ENCODE data around the gene RCOR2. TPM values are rescaled to one million over a fixed set of nuclear protein-coding genes. Genes with fewer than 3 reads are reported as not detected.
A peak's percentile ranks its signal among the peaks of the same experiment; 100 is the strongest.

The RCOR2 gene
- total and polyA plus RNA-seq, 2 of the 13 experiments (the other 11 are each of a cell fraction or from before 2014, with no cell fraction given): 8.3 to 8.5 TPM

DNA sequence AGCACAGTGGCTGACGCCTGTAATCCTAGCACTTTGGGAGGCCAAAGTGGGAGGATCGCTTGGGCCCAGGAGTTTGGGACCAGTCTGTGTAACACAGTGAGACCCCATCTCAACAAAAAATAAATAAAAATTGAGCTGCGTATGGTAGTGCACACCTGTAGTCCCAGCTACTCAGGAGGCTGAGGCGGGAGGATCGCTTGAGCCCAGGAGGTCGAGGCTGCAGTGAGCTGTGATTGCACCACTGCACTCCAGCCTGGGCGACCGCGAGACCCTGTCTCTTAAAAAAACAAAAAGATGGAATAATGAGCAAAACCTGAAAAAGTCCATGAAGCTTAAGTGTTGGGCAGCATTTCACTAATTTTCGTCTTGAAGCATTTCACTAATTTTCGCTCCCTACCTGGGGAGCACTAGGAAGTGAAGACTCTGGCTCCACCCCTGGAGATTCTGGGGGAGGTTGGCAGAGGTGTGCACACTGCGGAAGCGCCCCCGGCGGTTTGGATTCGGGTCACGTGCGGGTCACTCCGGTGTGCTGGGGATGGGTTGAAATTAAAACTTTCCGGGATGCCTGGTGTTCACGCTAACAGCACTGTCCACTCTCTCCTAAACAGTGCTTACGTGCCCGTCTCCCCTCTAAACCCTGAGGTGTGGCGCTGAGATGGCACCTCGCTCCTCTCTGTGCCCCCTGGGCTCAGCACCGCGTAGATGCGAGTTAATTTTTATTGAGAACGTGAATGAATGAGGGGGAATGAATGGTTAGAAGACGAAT is 20.9 kb upstream of the RCOR2 start (continued):
- 0 out of 2 replicates have a peak, but pooled peaks have one; percentile 9 for TF ChIP-seq ZNF766 (CRISPR knock-in tag; IDR thresholded peaks at IDR 0.05; ENCODE audit: borderline replicate concordance)
- TF ChIP-seq SCMH1 (CRISPR knock-in tag; IDR thresholded peaks at IDR 0.05; ENCODE audit: borderline replicate concordance): no peak
- TF ChIP-seq, protein P1, sequence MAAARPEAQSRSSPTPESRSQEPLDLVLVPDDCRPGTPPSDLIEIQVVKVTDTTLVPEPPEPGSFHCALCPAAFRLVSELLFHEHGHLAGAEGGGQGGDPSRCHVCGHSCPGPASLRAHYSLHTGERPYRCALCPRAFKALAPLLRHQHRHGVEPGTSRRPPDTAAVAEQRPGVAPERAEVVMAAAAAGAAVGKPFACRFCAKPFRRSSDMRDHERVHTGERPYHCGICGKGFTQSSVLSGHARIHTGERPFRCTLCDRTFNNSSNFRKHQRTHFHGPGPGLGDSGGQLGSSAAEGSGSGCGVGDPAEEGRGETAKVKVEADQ (CRISPR knock-in tag; IDR thresholded peaks at IDR 0.05; ENCODE audit: borderline replicate concordance): 0 out of 2 replicates have a peak, but pooled peaks have one; percentile 30
- TF ChIP-seq, protein P2, sequence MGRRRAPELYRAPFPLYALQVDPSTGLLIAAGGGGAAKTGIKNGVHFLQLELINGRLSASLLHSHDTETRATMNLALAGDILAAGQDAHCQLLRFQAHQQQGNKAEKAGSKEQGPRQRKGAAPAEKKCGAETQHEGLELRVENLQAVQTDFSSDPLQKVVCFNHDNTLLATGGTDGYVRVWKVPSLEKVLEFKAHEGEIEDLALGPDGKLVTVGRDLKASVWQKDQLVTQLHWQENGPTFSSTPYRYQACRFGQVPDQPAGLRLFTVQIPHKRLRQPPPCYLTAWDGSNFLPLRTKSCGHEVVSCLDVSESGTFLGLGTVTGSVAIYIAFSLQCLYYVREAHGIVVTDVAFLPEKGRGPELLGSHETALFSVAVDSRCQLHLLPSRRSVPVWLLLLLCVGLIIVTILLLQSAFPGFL (CRISPR knock-in tag; IDR thresholded peaks at IDR 0.05): no peak
- TF ChIP-seq NCOA1 (CRISPR knock-in tag; IDR thresholded peaks at IDR 0.05): 0 out of 2 replicates have a peak, but pooled peaks have one; percentile 30
- peak; percentile 68 for TF ChIP-seq DMAP1 (CRISPR knock-in tag; IDR thresholded peaks at IDR 0.05)
- no peak for TF ChIP-seq ZNF674 (CRISPR knock-in tag; IDR thresholded peaks at IDR 0.05; ENCODE audit: low read depth)
- TF ChIP-seq SMAD9 (CRISPR knock-in tag; IDR thresholded peaks at IDR 0.05): 0 out of 2 replicates have a peak, but pooled peaks have one; percentile 54
- 0 out of 2 replicates have a peak, but pooled peaks have one; percentile 16 for TF ChIP-seq YEATS4 (CRISPR knock-in tag; IDR thresholded peaks at IDR 0.05; ENCODE audit: borderline replicate concordance)
- peak; percentile 55; the same call in 1 of the 2 replicates for TF ChIP-seq FOXC1 (CRISPR knock-in tag; IDR thresholded peaks at IDR 0.05; ENCODE audit: borderline replicate concordance)
- TF ChIP-seq, protein P3, sequence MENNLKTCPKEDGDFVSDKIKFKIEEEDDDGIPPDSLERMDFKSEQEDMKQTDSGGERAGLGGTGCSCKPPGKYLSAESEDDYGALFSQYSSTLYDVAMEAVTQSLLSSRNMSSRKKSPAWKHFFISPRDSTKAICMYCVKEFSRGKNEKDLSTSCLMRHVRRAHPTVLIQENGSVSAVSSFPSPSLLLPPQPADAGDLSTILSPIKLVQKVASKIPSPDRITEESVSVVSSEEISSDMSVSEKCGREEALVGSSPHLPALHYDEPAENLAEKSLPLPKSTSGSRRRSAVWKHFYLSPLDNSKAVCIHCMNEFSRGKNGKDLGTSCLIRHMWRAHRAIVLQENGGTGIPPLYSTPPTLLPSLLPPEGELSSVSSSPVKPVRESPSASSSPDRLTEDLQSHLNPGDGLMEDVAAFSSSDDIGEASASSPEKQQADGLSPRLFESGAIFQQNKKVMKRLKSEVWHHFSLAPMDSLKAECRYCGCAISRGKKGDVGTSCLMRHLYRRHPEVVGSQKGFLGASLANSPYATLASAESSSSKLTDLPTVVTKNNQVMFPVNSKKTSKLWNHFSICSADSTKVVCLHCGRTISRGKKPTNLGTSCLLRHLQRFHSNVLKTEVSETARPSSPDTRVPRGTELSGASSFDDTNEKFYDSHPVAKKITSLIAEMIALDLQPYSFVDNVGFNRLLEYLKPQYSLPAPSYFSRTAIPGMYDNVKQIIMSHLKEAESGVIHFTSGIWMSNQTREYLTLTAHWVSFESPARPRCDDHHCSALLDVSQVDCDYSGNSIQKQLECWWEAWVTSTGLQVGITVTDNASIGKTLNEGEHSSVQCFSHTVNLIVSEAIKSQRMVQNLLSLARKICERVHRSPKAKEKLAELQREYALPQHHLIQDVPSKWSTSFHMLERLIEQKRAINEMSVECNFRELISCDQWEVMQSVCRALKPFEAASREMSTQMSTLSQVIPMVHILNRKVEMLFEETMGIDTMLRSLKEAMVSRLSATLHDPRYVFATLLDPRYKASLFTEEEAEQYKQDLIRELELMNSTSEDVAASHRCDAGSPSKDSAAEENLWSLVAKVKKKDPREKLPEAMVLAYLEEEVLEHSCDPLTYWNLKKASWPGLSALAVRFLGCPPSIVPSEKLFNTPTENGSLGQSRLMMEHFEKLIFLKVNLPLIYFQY (CRISPR knock-in tag; IDR thresholded peaks at IDR 0.05; ENCODE audit: borderline replicate concordance): no peak
- 0 out of 2 replicates have a peak, but pooled peaks have one; percentile 32 for TF ChIP-seq KLF12 (CRISPR knock-in tag; IDR thresholded peaks at IDR 0.05; ENCODE audit: borderline replicate concordance)
- TF ChIP-seq, protein P4, sequence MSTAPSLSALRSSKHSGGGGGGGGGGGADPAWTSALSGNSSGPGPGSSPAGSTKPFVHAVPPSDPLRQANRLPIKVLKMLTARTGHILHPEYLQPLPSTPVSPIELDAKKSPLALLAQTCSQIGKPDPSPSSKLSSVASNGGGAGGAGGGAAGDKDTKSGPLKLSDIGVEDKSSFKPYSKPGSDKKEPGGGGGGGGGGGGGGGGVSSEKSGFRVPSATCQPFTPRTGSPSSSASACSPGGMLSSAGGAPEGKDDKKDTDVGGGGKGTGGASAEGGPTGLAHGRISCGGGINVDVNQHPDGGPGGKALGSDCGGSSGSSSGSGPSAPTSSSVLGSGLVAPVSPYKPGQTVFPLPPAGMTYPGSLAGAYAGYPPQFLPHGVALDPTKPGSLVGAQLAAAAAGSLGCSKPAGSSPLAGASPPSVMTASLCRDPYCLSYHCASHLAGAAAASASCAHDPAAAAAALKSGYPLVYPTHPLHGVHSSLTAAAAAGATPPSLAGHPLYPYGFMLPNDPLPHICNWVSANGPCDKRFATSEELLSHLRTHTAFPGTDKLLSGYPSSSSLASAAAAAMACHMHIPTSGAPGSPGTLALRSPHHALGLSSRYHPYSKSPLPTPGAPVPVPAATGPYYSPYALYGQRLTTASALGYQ (CRISPR knock-in tag; IDR thresholded peaks at IDR 0.05): peak; percentile 64; the same call in 1 of the 2 replicates
- TF ChIP-seq BHLHE40 (IDR thresholded peaks at IDR 0.05; ENCODE audit: low read length): peak; percentile 63
- 0 out of 2 replicates have a peak, but pooled peaks have one; percentile 69 for TF ChIP-seq HMGA1 (CRISPR knock-in tag; conservative IDR thresholded peaks at IDR 0.05)

Data from HepG2 (cell line).